Measurements from ENCODE around the gene DOK5. TPM values are rescaled to one million over a fixed set of nuclear protein-coding genes. Genes with fewer than 3 reads are reported as not detected.

Gene DOK5
- total and polyA plus RNA-seq, 2 experiments from 2014 or later: 5.0 to 6.9 TPM

GRCh38 chr20:54474046-54474445 is 1.3 kb upstream of the DOK5 start:
- H3K27me3 ChIP-seq (ENCODE audit: insufficient read depth): peaks cover 35% of the 10 kb centered on the region
- no peaks in the 10 kb centered on the region for H3K9me2 ChIP-seq (ENCODE audit: insufficient read depth)
- H3K4me2 ChIP-seq: no peak overlapping the region
- H3K4me1 ChIP-seq (ENCODE audit: insufficient read depth): peaks cover 15% of the 10 kb centered on the region
- peaks cover 9% of the 10 kb centered on the region; the same call in 1 of the 2 replicates for H3F3A ChIP-seq (replicated peaks; ENCODE audit: low read depth)
- DNase-seq (ENCODE audit: low spot score) (no peak), ATAC-seq (no peak)
- no peaks in the 10 kb centered on the region for H4K20me1 ChIP-seq (replicated peaks; ENCODE audit: insufficient read depth)
- peak overlapping the region; percentile 99; the same call in 1 of the 2 replicates for H2AFZ ChIP-seq
- Mint-ChIP-seq H3K36me3 (ENCODE audit: low read depth) (no peaks in the 10 kb centered on the region), H3K9me3 (no peaks in the 10 kb centered on the region), H3K4me3 (no peak overlapping the region), H3K27me3 (ENCODE audit: insufficient read depth, low read depth, poor library complexity) (peaks cover 27% of the 10 kb centered on the region), H3K27ac (no peak overlapping the region), H3K4me1 (peaks cover 19% of the 10 kb centered on the region)
- H3K27ac ChIP-seq (ENCODE audit: low read depth): no peak overlapping the region
- TF ChIP-seq EZH2phosphoT487 (IDR thresholded peaks at IDR 0.05; ENCODE audit: unreplicated experiment): no peak
- TF ChIP-seq ZNF331 (CRISPR knock-in tag; IDR thresholded peaks at IDR 0.05; ENCODE audit: low read depth): no peak
- no peak for TF ChIP-seq POLR2AphosphoS5 (IDR thresholded peaks at IDR 0.05; ENCODE audit: low read depth)
- no peak for TF ChIP-seq REST (IDR thresholded peaks at IDR 0.05; ENCODE audit: unreplicated experiment)
- no peak for TF ChIP-seq STAT1 (IDR thresholded peaks at IDR 0.05; ENCODE audit: unreplicated experiment)
- TF ChIP-seq EZH2 (IDR thresholded peaks at IDR 0.05; ENCODE audit: low read depth, unreplicated experiment): no peak
- TF ChIP-seq ETS1 (IDR thresholded peaks at IDR 0.05): no peak
- TF ChIP-seq ZNF114 (CRISPR knock-in tag; IDR thresholded peaks at IDR 0.05): no peak
- TF ChIP-seq, protein P1, sequence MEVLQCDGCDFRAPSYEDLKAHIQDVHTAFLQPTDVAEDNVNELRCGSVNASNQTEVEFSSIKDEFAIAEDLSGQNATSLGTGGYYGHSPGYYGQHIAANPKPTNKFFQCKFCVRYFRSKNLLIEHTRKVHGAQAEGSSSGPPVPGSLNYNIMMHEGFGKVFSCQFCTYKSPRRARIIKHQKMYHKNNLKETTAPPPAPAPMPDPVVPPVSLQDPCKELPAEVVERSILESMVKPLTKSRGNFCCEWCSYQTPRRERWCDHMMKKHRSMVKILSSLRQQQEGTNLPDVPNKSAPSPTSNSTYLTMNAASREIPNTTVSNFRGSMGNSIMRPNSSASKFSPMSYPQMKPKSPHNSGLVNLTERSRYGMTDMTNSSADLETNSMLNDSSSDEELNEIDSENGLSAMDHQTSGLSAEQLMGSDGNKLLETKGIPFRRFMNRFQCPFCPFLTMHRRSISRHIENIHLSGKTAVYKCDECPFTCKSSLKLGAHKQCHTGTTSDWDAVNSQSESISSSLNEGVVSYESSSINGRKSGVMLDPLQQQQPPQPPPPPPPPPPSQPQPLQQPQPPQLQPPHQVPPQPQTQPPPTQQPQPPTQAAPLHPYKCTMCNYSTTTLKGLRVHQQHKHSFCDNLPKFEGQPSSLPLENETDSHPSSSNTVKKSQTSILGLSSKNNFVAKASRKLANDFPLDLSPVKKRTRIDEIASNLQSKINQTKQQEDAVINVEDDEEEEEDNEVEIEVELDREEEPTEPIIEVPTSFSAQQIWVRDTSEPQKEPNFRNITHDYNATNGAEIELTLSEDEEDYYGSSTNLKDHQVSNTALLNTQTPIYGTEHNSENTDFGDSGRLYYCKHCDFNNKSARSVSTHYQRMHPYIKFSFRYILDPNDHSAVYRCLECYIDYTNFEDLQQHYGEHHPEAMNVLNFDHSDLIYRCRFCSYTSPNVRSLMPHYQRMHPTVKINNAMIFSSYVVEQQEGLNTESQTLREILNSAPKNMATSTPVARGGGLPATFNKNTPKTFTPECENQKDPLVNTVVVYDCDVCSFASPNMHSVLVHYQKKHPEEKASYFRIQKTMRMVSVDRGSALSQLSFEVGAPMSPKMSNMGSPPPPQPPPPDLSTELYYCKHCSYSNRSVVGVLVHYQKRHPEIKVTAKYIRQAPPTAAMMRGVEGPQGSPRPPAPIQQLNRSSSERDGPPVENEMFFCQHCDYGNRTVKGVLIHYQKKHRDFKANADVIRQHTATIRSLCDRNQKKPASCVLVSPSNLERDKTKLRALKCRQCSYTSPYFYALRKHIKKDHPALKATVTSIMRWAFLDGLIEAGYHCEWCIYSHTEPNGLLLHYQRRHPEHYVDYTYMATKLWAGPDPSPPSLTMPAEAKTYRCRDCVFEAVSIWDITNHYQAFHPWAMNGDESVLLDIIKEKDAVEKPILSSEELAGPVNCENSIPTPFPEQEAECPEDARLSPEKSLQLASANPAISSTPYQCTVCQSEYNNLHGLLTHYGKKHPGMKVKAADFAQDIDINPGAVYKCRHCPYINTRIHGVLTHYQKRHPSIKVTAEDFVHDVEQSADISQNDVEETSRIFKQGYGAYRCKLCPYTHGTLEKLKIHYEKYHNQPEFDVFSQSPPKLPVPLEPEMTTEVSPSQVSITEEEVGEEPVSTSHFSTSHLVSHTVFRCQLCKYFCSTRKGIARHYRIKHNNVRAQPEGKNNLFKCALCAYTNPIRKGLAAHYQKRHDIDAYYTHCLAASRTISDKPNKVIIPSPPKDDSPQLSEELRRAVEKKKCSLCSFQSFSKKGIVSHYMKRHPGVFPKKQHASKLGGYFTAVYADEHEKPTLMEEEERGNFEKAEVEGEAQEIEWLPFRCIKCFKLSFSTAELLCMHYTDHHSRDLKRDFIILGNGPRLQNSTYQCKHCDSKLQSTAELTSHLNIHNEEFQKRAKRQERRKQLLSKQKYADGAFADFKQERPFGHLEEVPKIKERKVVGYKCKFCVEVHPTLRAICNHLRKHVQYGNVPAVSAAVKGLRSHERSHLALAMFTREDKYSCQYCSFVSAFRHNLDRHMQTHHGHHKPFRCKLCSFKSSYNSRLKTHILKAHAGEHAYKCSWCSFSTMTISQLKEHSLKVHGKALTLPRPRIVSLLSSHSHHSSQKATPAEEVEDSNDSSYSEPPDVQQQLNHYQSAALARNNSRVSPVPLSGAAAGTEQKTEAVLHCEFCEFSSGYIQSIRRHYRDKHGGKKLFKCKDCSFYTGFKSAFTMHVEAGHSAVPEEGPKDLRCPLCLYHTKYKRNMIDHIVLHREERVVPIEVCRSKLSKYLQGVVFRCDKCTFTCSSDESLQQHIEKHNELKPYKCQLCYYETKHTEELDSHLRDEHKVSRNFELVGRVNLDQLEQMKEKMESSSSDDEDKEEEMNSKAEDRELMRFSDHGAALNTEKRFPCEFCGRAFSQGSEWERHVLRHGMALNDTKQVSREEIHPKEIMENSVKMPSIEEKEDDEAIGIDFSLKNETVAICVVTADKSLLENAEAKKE (CRISPR knock-in tag; IDR thresholded peaks at IDR 0.05): no peak
- no peaks in the 10 kb centered on the region for H3K36me3 ChIP-seq (ENCODE audit: insufficient read depth)
- H3K79me2 ChIP-seq (replicated peaks; ENCODE audit: insufficient read depth): peaks cover 7% of the 10 kb centered on the region
- peak overlapping the region; percentile 94; the same call in 1 of the 2 replicates for H3K4me3 ChIP-seq

Data from GM23338 (cell line).